Neural cell (in vitro differentiated cells): ENCODE measurements around the gene MIGA1. TPM values are rescaled to one million over a fixed set of nuclear protein-coding genes. Genes with fewer than 3 reads are reported as not detected.
A peak's percentile ranks its signal among the peaks of the same experiment; 100 is the strongest.

Experiments used
- H2AFZ ChIP-seq: fragments of 200-600, 300-800 bp; sonication (generic), shearing (Covaris generic); 2 replicates; pipeline ENCODE4 v1.6.0; 2014; ENCODE audit warnings: low read depth, mild to moderate bottlenecking, antibody characterized with exemption, low read length, moderate library complexity
- H3F3A ChIP-seq: fragments of 200-600 bp; shearing (Covaris generic); 2 replicates; pipeline ENCODE4 v1.6.1; 2016; ENCODE audit warnings: mild to moderate bottlenecking, moderate library complexity, mixed read lengths, antibody characterized with exemption, low read length; ENCODE audit not compliant: insufficient read depth, poor library complexity, severe bottlenecking
- H3K27ac ChIP-seq: fragments of 200-600, 300-800 bp; sonication (generic), shearing (Covaris generic); 2 replicates; pipeline ENCODE4 v1.5.1; 2014; ENCODE audit warnings: mild to moderate bottlenecking, low read length, moderate library complexity
- H3K27me3 ChIP-seq: fragments of 300-800, 200-600 bp; sonication (generic), shearing (Covaris generic); 2 replicates; pipeline ENCODE4 v1.6.0; 2014; ENCODE audit warnings: mild to moderate bottlenecking, low read depth, low read length, moderate library complexity; ENCODE audit not compliant: insufficient read depth
- H3K36me3 ChIP-seq: fragments of 300-800, 200-600 bp; sonication (generic), shearing (Covaris generic); 2 replicates; pipeline ENCODE4 v1.5.1; 2014; ENCODE audit warnings: mild to moderate bottlenecking, antibody characterized with exemption, low read length, moderate library complexity; ENCODE audit not compliant: insufficient read depth
- H3K4me2 ChIP-seq: fragments of 300-800, 200-600 bp; sonication (generic), shearing (Covaris generic); 2 replicates; pipeline ENCODE4 v1.6.0; 2014; ENCODE audit warnings: mild to moderate bottlenecking, low read length
- H3K4me3 ChIP-seq: fragments of 300-800, 200-600 bp; sonication (generic), shearing (Covaris generic); 2 replicates; pipeline ENCODE4 v1.5.1; 2014; ENCODE audit warnings: mild to moderate bottlenecking, low read length, moderate library complexity
- H3K79me2 ChIP-seq: fragments of 200-600 bp; shearing (Covaris generic); replicated peaks from 2 replicates; pipeline ENCODE4 v1.6.0; 2014; ENCODE audit warnings: mild to moderate bottlenecking, low read length, moderate library complexity; ENCODE audit not compliant: insufficient read depth
- H3K9ac ChIP-seq: fragments of 300-800, 200-600 bp; sonication (generic), shearing (Covaris generic); 2 replicates; pipeline ENCODE4 v1.6.1; 2016; ENCODE audit warnings: mild to moderate bottlenecking, low read length, mixed read lengths
- H3K9me2 ChIP-seq: fragments of 200-600 bp; shearing (Covaris generic); 2 replicates; pipeline ENCODE4 v1.6.1; 2016; ENCODE audit warnings: mild to moderate bottlenecking, low read length, mixed read lengths; ENCODE audit not compliant: insufficient read depth
- H3K9me3 ChIP-seq: fragments of 200-600, 300-800 bp; sonication (generic), shearing (Covaris generic); 2 replicates; pipeline ENCODE4 v1.6.1; 2016; ENCODE audit warnings: mild to moderate bottlenecking, mixed run types, low read length, moderate library complexity, mixed read lengths
- H4K20me1 ChIP-seq: fragments of 200-600 bp; shearing (Covaris generic); 2 replicates; pipeline ENCODE4 v1.6.1; 2016; ENCODE audit warnings: mild to moderate bottlenecking, mixed run types; ENCODE audit not compliant: insufficient read depth
- CTCF ChIP-seq: fragments of 450-650 bp; IDR thresholded peaks from 2 replicates; pipeline ENCODE4 v1.5.1; 2014; ENCODE audit warnings: antibody characterized with exemption, mild to moderate bottlenecking, moderate library complexity; ENCODE audit not compliant: poor library complexity, severe bottlenecking
- EP300 ChIP-seq: fragments of 450-650 bp; conservative IDR thresholded peaks from 2 replicates; pipeline ENCODE4 v1.6.1; 2014; ENCODE audit warnings: antibody characterized with exemption, mild to moderate bottlenecking, moderate library complexity; ENCODE audit not compliant: poor library complexity, severe bottlenecking
- EZH2 ChIP-seq: fragments of 200-600, 300-800 bp; shearing (Covaris generic), sonication (generic); IDR thresholded peaks from 2 replicates; pipeline ENCODE4 v1.6.1; 2014; ENCODE audit warnings: antibody characterized with exemption, low read length, borderline replicate concordance, mild to moderate bottlenecking; ENCODE audit not compliant: insufficient read depth, poor library complexity, severe bottlenecking
- MXI1 ChIP-seq: fragments of 450-650 bp; conservative IDR thresholded peaks from 2 replicates; pipeline ENCODE4 v1.6.1; 2014; ENCODE audit warnings: antibody characterized with exemption, mild to moderate bottlenecking; ENCODE audit not compliant: poor library complexity, severe bottlenecking
- POLR2AphosphoS5 ChIP-seq: IDR thresholded peaks from 2 replicates; pipeline ENCODE4 v1.6.1; 2012
- RAD21 ChIP-seq: fragments of 450-650 bp; conservative IDR thresholded peaks from 2 replicates; pipeline ENCODE4 v1.6.1; 2014; ENCODE audit warnings: antibody characterized with exemption, mild to moderate bottlenecking, moderate library complexity
- REST ChIP-seq: IDR thresholded peaks from 2 replicates; pipeline ENCODE4 v1.6.1; 2012; ENCODE audit warnings: borderline replicate concordance
- SMC3 ChIP-seq: fragments of 450-650 bp; conservative IDR thresholded peaks from 2 replicates; pipeline ENCODE4 v1.6.1; 2014; ENCODE audit warnings: antibody characterized with exemption, mild to moderate bottlenecking, moderate library complexity; ENCODE audit not compliant: poor library complexity
- TAF1 ChIP-seq: IDR thresholded peaks from 2 replicates; pipeline ENCODE4 v1.6.1; 2012; ENCODE audit warnings: low read depth
- polyA plus RNA-seq: library from polyadenylated mRNA; depleted of rRNA; stranded (reverse); fragments of >200 nt; gene quantifications from 2 replicates; pipeline ENCODE4 v1.2.3, GENCODE V29; 2014

Gene MIGA1
- polyA plus RNA-seq, 1 donor from 2014 or later = 10.8 TPM

- peaks cover 6% of the 10 kb centered on the region for H4K20me1 ChIP-seq
- no peaks in the 10 kb centered on the region for H3K36me3 ChIP-seq
- no peak overlapping the region for H3K9ac ChIP-seq
- H3K79me2 ChIP-seq = peaks cover 71% of the 10 kb centered on the region
- no peak overlapping the region for H2AFZ ChIP-seq
- no peaks in the 10 kb centered on the region for H3K27me3 ChIP-seq
- no peak overlapping the region for H3K4me2 ChIP-seq
- no peak overlapping the region for H3K27ac ChIP-seq
- no peaks in the 10 kb centered on the region for H3K9me2 ChIP-seq
- H3K4me3 ChIP-seq = peak overlapping the region; percentile 94
- no peak for TF ChIP-seq RAD21
- no peak for TF ChIP-seq CTCF
- H3F3A ChIP-seq = peaks cover 14% of the 10 kb centered on the region
- no peaks in the 10 kb centered on the region for H3K9me3 ChIP-seq
Observed at GRCh38 chr1:77756052-77756754, 23.2 kb upstream of the MIGA1 start.

- TF ChIP-seq REST = no peak
- no peak for TF ChIP-seq EZH2
- no peak for TF ChIP-seq CTCF
- TF ChIP-seq EP300 = no peak
- no peak for TF ChIP-seq SMC3
- no peak for TF ChIP-seq MXI1
- no peak for TF ChIP-seq TAF1
- no peak for TF ChIP-seq POLR2AphosphoS5
- TF ChIP-seq RAD21 = no peak
- Histone ChIP-seq H4K20me1 (peaks cover 6% of the 10 kb centered on the region), H3K36me3 (no peaks in the 10 kb centered on the region), H3F3A (peaks cover 14% of the 10 kb centered on the region), H3K4me3 (peak overlapping the region; percentile 94), H3K27ac (no peak overlapping the region), H3K9me2 (no peaks in the 10 kb centered on the region), H3K79me2 (peaks cover 66% of the 10 kb centered on the region), H3K9ac (no peak overlapping the region), H2AFZ (no peak overlapping the region), H3K27me3 (no peaks in the 10 kb centered on the region), H3K4me2 (peak overlapping the region; percentile 79), H3K9me3 (no peaks in the 10 kb centered on the region)
Observed at GRCh38 chr1:77757066-77757584, 22.3 kb upstream of the MIGA1 start.
